ENCODE measurements around the gene RNLS. TPM values are rescaled to one million over a fixed set of nuclear protein-coding genes. Genes with fewer than 3 reads are reported as not detected.
A peak's percentile ranks its signal among the peaks of the same experiment; 100 is the strongest.
"Not testable (repeated sequence)": the region's sequence is repeated elsewhere in the genome, so short reads cannot be mapped to it uniquely, and the experiment has no call there.

The RNLS gene
- total RNA-seq, 2 experiments from 2014 or later = 1.2 to 1.8 TPM

DNA sequence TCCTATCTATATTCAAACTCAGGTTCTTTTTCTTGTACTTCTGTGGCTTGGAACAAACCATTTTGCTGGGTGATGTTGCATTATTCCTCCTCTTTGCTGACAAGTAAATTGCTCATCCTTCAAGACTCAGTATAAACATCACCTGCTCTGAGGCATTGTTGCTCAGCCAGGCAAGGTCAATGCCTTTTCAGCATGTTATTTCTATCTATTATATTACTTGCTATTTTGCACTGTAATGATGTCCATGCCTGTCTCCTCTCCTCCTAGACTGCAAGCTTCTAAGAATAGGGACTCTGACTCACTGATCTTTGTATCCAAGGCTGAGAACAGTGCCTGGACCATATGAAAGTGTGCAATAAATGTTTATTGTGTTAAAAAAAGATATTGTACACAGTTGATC, 293.8 kb downstream of the RNLS start:
- Mint-ChIP-seq H3K27me3 (peaks cover 2% of the 10 kb centered on the region), H3K4me1 (peaks cover 3% of the 10 kb centered on the region), H3K4me3 (no peak overlapping the region), H3K9me3 (no peaks in the 10 kb centered on the region), H3K36me3 (ENCODE audit: low read depth) (peaks cover 5% of the 10 kb centered on the region), H3K27ac (no peak overlapping the region)
- ChIA-PET CTCF (interaction anchor here (1.0 to 1.3 kb wide), 2 partner anchors 20 to 100 kb away, joined by 3 read pairs; no protein-coding TSS in a partner anchor), POLR2A (no interaction called here)
- no peak for DNase-seq

DNA sequence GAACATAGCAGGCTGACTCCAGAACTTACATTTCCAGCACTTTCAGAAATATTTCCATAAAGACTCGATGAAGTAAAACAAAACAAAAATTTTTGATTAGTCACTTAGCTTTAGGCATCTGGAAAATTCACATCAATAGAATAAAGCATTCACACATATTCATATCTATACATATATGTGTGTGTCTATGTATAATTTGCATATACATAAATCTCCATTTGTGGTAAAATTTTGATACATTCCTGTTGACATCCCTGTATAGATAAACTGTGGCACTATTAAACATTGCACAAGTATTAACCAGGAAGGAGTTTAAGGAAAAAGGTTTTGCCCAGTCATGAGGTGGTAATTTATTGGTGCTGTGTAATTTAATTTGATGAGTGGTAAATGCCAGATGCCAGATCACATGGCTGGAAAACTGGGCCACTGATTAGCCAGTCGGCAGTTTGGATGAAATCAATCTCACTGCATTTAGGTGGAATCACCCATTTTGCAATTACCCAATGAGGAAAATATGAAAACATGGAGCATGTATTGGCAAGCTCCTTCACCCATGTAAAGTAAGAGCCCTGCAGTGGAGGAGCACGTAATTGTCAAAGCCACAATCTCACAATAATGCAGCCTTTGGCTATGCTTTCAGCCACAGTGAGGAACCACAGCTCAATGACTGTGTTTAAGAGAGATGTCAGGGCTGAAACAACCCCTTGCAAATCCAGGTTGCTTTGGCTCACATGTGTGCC, 294.6 kb downstream of the RNLS start:
- POLR2A ChIA-PET = no interaction called here
- H3K27me3 Mint-ChIP-seq = peaks cover 2% of the 10 kb centered on the region
- no peak for DNase-seq
- H3K9me3 Mint-ChIP-seq = no peaks in the 10 kb centered on the region
- no peak overlapping the region for H3K4me3 Mint-ChIP-seq
- H3K36me3 Mint-ChIP-seq (ENCODE audit: low read depth) = peaks cover 5% of the 10 kb centered on the region
- no peak overlapping the region for H3K27ac Mint-ChIP-seq
- peaks cover 3% of the 10 kb centered on the region for H3K4me1 Mint-ChIP-seq
- CTCF ChIA-PET = interaction anchor here (1.3 kb wide), 2 partner anchors 9 to 21 kb away, joined by 3 to 4 read pairs; no protein-coding TSS in a partner anchor

DNA sequence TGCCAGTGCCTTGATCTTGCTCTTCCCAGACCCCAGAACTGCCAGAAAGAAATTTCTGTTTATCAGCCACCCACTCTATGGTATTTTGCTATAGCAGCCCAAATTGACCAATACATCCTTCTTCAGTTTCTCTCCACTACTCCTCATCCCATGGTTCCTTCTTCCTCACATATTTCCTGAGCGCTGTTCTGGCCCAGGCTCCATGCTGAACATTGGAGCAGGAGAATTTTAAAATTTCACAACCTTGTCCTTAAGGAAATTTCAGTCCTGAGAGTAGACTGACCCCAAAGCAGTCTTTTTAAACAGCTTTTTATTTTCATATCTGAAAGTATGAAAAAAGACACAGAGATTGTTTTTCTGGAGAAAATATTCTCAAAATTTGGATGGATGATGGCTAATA, 297.1 kb downstream of the RNLS start:
- no peaks in the 10 kb centered on the region for H3K9me3 Mint-ChIP-seq
- no peak overlapping the region for H3K27ac Mint-ChIP-seq
- no peak for DNase-seq
- H3K36me3 Mint-ChIP-seq (ENCODE audit: low read depth) = peaks cover 2% of the 10 kb centered on the region
- ChIA-PET POLR2A (no interaction called here), CTCF (interaction anchor here (1.0 kb wide), 1 partner anchor 29 kb away, joined by 3 read pairs; no protein-coding TSS in a partner anchor)
- no peak overlapping the region for H3K4me3 Mint-ChIP-seq
- peaks cover 20% of the 10 kb centered on the region for H3K4me1 Mint-ChIP-seq
- H3K27me3 Mint-ChIP-seq = peaks cover 2% of the 10 kb centered on the region

DNA sequence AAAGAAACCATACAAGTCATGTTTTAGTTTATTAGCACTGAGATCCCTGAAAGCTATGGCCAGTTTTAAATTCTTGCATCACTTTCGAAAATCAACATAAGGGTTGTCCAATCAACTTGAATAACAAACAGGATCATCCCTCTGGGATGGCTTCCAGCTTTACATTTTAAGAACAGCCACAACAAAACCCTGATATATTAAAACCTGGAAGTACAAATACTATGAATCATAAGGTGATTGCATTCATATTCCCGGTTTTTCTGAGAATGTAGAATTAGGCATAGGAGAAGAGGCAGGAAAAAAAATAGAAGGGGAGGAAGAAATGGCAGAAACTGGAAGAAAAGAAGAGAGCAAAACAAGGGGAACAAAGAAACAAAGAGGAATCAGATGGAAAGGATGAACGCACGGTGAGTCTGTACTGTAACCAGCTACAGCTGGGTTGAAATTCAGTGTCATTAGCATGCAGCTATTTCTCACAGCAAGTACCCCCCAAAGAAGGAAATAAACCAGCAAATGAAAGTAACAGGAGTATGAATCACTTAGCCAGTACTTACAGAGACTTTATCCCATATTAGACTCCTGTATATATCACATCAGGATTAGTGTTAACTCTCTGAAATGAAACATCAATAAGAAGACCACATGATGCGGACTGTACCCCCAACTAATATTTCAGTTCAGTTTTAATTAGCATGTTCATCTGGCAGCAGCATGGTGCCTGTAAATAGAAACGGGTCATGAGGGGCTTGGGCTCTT, 301.3 kb downstream of the RNLS start:
- peaks cover 7% of the 10 kb centered on the region for H3K36me3 Mint-ChIP-seq (ENCODE audit: low read depth)
- H3K9me3 Mint-ChIP-seq = peaks cover 5% of the 10 kb centered on the region
- DNase-seq = no peak
- POLR2A ChIA-PET = no interaction called here
- H3K27me3 Mint-ChIP-seq = peaks cover 2% of the 10 kb centered on the region
- CTCF ChIA-PET = interaction anchor here (0.7 to 3.1 kb wide), 3 partner anchors 11 to 181 kb away, joined by 3 to 11 read pairs (median 3); no protein-coding TSS in a partner anchor
- H3K27ac Mint-ChIP-seq = peak overlapping the region; percentile 6
- H3K4me1 Mint-ChIP-seq = peaks cover 40% of the 10 kb centered on the region
- H3K4me3 Mint-ChIP-seq = no peak overlapping the region

DNA sequence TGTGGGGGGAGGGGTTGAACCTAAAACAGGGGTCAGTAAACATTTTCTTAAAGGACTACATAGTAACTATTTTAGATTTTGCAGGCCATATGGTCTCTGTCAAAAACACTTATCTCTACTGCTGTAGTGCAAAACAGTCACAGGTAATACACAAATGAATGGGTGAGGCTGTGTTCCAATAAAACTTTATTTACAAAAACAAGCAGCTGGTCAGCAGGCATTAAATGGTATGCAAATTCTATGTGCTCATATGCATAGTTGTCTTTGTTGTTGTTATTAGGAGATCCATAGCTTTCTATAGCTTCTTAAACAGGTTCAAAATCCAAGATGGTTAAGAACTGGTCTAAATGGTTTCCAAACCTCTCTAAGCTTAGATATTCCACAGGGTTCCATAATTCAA, 302.6 kb downstream of the RNLS start:
- H3K4me3 Mint-ChIP-seq = no peak overlapping the region
- CTCF ChIA-PET = interaction anchor here (0.6 to 3.1 kb wide), 4 partner anchors 11 to 226 kb away, joined by 3 to 11 read pairs (median 4); no protein-coding TSS in a partner anchor
- peaks cover 1% of the 10 kb centered on the region for H3K27me3 Mint-ChIP-seq
- H3K4me1 Mint-ChIP-seq = peaks cover 40% of the 10 kb centered on the region
- peaks cover 7% of the 10 kb centered on the region for H3K9me3 Mint-ChIP-seq
- POLR2A ChIA-PET = no interaction called here
- H3K27ac Mint-ChIP-seq = no peak overlapping the region
- H3K36me3 Mint-ChIP-seq (ENCODE audit: low read depth) = peaks cover 7% of the 10 kb centered on the region
- no peak for DNase-seq

DNA sequence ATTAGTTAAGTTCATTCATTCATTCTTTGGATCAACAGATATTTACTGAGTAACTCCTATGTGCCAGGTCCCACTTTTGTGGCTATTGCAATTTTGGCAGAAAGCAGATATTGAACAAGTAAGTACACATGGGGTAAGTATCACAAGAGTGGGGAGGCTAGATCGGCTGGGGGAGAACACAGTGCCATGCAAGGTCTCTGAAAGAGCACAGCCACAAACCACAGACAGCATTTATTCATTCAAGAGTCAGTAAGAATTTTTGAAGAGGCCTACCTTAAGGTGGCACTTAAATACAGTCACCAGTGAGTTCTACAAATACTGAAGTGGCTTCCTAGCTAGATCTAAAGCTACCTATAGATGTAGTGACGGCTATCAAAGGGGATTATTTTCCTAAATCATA, 304.2 kb downstream of the RNLS start:
- Mint-ChIP-seq H3K9me3 (peaks cover 9% of the 10 kb centered on the region), H3K36me3 (ENCODE audit: low read depth) (peaks cover 9% of the 10 kb centered on the region), H3K27ac (no peak overlapping the region), H3K4me1 (peaks cover 43% of the 10 kb centered on the region), H3K27me3 (peaks cover 5% of the 10 kb centered on the region), H3K4me3 (no peak overlapping the region)
- ChIA-PET CTCF (interaction anchor here (1.0 to 3.1 kb wide), 3 partner anchors 9 to 304 kb away, joined by 3 to 11 read pairs (median 5); partner anchors contain the start of gene RNLS), POLR2A (no interaction called here)
- no peak for DNase-seq

DNA sequence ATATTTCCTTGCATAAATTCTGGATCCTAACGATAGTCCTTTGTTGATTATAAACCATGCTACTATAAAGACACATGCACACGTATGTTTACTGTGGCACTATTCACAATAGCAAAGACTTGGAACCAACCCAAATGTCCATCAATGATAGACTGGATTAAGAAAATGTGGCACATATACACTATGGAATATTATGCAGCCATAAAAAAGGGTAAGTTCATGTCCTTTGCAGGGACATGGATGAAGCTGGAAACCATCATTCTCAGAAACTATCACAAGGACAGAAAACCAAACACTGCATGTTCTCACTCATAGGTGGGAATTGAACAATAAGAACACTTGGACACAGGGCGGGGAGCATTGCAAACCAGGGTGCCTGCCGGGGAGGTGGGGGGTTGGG, 306.2 kb downstream of the RNLS start:
- H3K4me3 Mint-ChIP-seq; H3K27ac Mint-ChIP-seq; DNase-seq; POLR2A ChIA-PET; CTCF ChIA-PET; H3K9me3 Mint-ChIP-seq; H3K36me3 Mint-ChIP-seq (ENCODE audit: low read depth); H3K27me3 Mint-ChIP-seq: not testable (repeated sequence)
- peaks cover 48% of the 10 kb centered on the region for H3K4me1 Mint-ChIP-seq

DNA sequence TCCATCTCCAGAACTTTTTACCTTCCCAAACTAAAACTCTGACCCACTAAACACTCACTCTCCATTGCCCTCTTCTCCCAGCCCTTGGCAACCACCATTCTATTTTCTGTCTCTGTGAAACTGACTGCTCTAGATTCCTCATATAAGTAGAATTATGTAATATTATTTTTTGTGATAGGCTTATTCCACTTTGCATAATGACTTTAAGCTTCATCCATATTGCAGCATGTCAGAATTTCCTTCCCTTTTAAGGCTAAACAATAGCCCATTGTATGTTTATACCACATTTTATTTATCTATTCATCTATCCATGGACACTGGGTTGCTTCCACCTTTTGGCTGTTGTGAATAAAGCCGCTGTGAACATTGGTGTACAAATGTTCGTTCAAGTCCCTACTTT, 308.8 kb downstream of the RNLS start:
- H3K36me3 Mint-ChIP-seq (ENCODE audit: low read depth) = peaks cover 11% of the 10 kb centered on the region
- CTCF ChIA-PET = no interaction called here

DNA sequence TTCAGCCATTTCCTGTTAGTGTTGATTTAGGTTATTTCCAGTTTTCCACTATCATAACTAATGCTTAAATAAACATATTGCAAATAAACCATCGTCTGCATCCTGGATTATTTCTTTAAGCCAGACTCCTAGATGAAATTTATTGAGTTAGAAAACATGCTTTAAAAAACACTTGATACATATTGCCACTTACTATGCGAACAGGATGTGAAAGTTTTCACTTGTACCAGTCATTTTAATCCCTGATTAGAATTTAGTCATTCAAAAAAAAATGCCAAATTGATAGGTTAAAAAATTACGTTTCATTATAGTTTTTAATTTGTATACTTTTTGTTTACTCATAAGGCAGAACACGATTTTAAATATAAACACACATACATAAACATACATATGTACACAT, 309.6 kb downstream of the RNLS start:
- DNase-seq = no peak
- POLR2A ChIA-PET = no interaction called here
- H3K4me1 Mint-ChIP-seq = peaks cover 47% of the 10 kb centered on the region
- CTCF ChIA-PET = no interaction called here
- H3K27me3 Mint-ChIP-seq = peaks cover 5% of the 10 kb centered on the region
- H3K4me3 Mint-ChIP-seq = no peak overlapping the region
- H3K27ac Mint-ChIP-seq = no peak overlapping the region
- peaks cover 12% of the 10 kb centered on the region for H3K36me3 Mint-ChIP-seq (ENCODE audit: low read depth)
- peaks cover 9% of the 10 kb centered on the region for H3K9me3 Mint-ChIP-seq

More for the DNA sequence above, 308.8 kb downstream of the RNLS start:
- H3K27me3 Mint-ChIP-seq = peaks cover 5% of the 10 kb centered on the region
- H3K27ac Mint-ChIP-seq = no peak overlapping the region
- peaks cover 9% of the 10 kb centered on the region for H3K9me3 Mint-ChIP-seq
- no peak for DNase-seq
- H3K4me3 Mint-ChIP-seq = no peak overlapping the region
- peaks cover 51% of the 10 kb centered on the region for H3K4me1 Mint-ChIP-seq
- POLR2A ChIA-PET = no interaction called here

DNA sequence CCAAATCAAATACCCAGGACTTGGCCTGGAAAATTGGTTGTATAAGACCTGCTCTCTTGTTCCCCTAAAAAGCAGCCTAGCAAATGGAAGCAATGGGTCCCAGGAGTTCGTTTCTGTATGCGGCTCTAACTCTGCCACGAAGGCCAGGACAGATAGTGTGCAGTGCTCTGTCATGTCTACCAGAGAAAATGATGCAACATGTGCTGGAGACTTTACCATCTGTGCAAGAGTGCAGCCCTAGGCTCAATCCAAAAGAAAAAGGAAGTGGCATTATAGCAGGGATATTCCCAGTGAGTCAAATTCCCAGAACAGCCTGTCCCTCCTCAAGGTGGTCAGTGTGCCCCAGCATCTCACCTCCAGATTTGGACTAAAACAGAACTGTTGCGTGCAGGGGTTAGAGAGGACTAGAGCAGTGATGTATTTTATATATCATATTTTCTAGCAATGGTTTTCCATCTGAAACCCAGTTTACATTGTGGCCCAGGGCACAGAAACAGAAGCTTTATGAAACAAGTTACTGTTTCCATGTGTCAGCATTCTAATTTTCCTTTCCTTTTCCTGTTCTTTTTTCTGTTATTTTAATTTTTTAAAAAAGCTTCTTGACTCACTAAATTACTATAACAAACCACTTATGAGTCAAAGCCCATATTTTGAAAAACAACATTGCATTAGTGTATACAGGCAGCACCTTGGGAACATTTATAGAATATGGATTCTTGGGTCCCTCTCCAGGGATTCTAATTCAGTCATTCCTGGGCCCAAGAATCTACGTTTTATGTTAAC, 311.2 kb downstream of the RNLS start:
- no peak for DNase-seq
- Mint-ChIP-seq H3K4me1 (peaks cover 47% of the 10 kb centered on the region), H3K27me3 (peaks cover 15% of the 10 kb centered on the region), H3K9me3 (peaks cover 6% of the 10 kb centered on the region), H3K36me3 (ENCODE audit: low read depth) (peaks cover 8% of the 10 kb centered on the region), H3K27ac (peak overlapping the region; percentile 86), H3K4me3 (peak overlapping the region; percentile 55)
- POLR2A ChIA-PET = interaction anchor here (1.2 kb wide), 1 partner anchor 180 kb away, joined by 3 read pairs; no protein-coding TSS in a partner anchor
- CTCF ChIA-PET = interaction anchor here (0.7 to 1.2 kb wide), 3 partner anchors 11 to 125 kb away, joined by 3 to 4 read pairs (median 3); no protein-coding TSS in a partner anchor

DNA sequence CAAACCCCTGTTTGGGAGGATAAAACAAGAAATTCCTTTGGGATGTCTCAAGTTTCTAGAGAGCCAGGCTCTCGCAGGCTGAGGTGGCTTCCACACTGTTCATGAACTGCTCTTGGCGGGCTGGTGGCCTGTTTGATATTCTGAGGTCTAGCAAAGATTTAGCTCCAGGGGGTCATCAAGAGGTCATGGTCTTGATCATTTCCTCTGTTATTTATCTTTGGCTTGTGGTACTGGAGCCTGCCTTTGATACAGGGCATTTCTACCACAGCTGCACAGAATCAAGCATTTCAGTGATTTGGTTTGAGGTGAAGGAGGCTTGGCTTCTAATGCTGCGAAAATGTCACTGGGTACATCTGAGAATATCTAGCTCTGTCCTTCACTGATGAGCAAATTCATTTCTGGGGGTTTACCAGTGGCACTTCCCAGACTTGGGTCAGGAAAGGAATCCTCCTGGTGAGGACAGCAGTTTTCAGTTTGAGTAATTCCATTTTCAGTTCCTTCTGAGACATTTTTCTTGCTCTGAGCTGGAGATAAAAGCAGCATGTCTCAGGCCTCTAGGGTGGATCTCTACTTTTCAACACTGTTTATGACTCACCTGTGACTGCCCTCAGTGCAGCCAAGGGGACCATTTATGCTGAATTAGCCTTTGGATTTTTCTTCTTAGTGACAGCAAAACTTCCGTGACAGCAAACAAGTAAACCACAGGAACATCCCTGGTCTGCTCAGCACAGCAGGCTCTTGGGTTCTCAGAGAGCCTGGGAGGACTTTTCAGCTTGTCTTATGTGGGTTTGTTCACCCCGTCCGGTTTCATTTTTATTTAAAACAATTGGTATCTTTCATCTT, 312.0 kb downstream of the RNLS start:
- peak; percentile 76 for DNase-seq
- Mint-ChIP-seq H3K4me3 (peak overlapping the region; percentile 55), H3K9me3 (peaks cover 3% of the 10 kb centered on the region), H3K4me1 (peaks cover 54% of the 10 kb centered on the region), H3K27me3 (peaks cover 21% of the 10 kb centered on the region), H3K27ac (peak overlapping the region; percentile 86), H3K36me3 (ENCODE audit: low read depth) (peaks cover 8% of the 10 kb centered on the region)
- CTCF ChIA-PET = interaction anchor here (0.7 to 1.2 kb wide), 2 partner anchors 10 to 16 kb away, joined by 3 to 4 read pairs; no protein-coding TSS in a partner anchor
- POLR2A ChIA-PET = interaction anchor here (0.6 to 1.2 kb wide), 4 partner anchors 179 to 409 kb away, joined by 3 to 5 read pairs (median 3); no protein-coding TSS in a partner anchor
